ENCODE results near the gene MYH3. TPM values are rescaled to one million over a fixed set of nuclear protein-coding genes. Genes with fewer than 3 reads are reported as not detected.

MYH3 gene
- total RNA-seq, 1 experiment from 2014 or later: 2.9 TPM

DNA sequence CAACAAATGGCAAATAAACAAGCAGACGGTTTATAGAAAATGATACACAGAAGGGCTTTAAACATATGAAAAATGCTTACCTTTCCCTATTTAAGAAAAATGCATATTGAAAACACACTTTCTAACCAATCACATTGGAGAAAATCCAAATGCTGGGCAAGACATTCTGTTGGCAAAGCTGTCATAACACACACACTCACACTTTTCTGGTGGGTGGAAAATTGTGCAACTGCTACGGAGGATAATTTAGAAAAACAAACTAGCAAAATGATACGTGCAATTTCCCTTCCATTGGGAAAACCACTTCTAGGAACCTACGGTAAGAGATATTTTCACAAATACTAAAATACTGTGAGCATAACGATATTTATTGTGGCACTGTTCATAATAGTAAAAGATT is 9.8 kb upstream of the MYH3 start:
- no peak overlapping the region for H2BK5ac ChIP-seq (ENCODE audit: insufficient read length, low read length)
- H3T11ph ChIP-seq (ENCODE audit: low read length): no peak overlapping the region
- no peak overlapping the region for H3K9ac ChIP-seq (ENCODE audit: extremely low read depth, insufficient read length, low read length)
- Mint-ChIP-seq H3K9me3 (no peaks in the 10 kb centered on the region), H3K4me3 (no peak overlapping the region), H3K27ac (no peak overlapping the region; a peak in 1 of 7 replicates), H3K36me3 (ENCODE audit: insufficient read depth in 1 of 3, low read depth in 3 of 3) (no peaks in the 10 kb centered on the region; a peak in 1 of 7 replicates), H3K4me1 (no peaks in the 10 kb centered on the region), H3K27me3 (ENCODE audit: low read depth) (no peaks in the 10 kb centered on the region)
- H3K79me2 ChIP-seq (ENCODE audit: insufficient read depth, low read length): no peaks in the 10 kb centered on the region
- H2AFZ ChIP-seq (ENCODE audit: low read length): no peak overlapping the region
- no peak overlapping the region for H2AK5ac ChIP-seq (ENCODE audit: insufficient read length, low read length)
- no peak overlapping the region for H3K56ac ChIP-seq (ENCODE audit: insufficient read length, low read depth, low read length)
- H3K4me2 ChIP-seq (ENCODE audit: insufficient read depth, insufficient read length, low read length): no peak overlapping the region
- H4K5ac ChIP-seq (ENCODE audit: insufficient read length, low read depth, low read length): no peak overlapping the region
- DNase-seq: no peak
- H3K27ac ChIP-seq (ENCODE audit: insufficient read length, low read depth, low read length): no peak overlapping the region
- H3K23ac ChIP-seq (ENCODE audit: insufficient read length, low read depth, low read length): no peak overlapping the region
- H2BK20ac ChIP-seq (ENCODE audit: low read depth, low read length, poor library complexity, severe bottlenecking): no peak overlapping the region
- no peaks in the 10 kb centered on the region for H3K9me3 ChIP-seq (ENCODE audit: control insufficient read depth, low read depth, low read length)
- H4K91ac ChIP-seq (ENCODE audit: insufficient read length, low read depth, low read length): no peak overlapping the region
- H3K79me1 ChIP-seq (ENCODE audit: insufficient read depth, low read depth, low read length, poor library complexity, severe bottlenecking): no peaks in the 10 kb centered on the region
- WGBS (ENCODE audit: extremely low coverage, insufficient read length, low lambda C conversion rate): no CpG with 5 or more reads among the region's 5 CpGs
- H3K14ac ChIP-seq (ENCODE audit: insufficient read depth, low read length): no peak overlapping the region
- no peak overlapping the region for H3K4ac ChIP-seq (ENCODE audit: low read depth, low read length)
- H3K27me3 ChIP-seq (ENCODE audit: insufficient read depth, low read length): no peaks in the 10 kb centered on the region
- H2BK15ac ChIP-seq (ENCODE audit: low read depth, low read length): no peak overlapping the region
- H4K8ac ChIP-seq (replicated peaks; ENCODE audit: insufficient read length, low read depth, low read length): no peak overlapping the region
- TF ChIP-seq CTCF (conservative IDR thresholded peaks at IDR 0.05): no peak
- H3K18ac ChIP-seq (ENCODE audit: insufficient read length, low read depth, low read length): no peak overlapping the region
- no peak overlapping the region for H2BK120ac ChIP-seq (ENCODE audit: low read depth, low read length, poor library complexity, severe bottlenecking)
- no peaks in the 10 kb centered on the region for H3K4me1 ChIP-seq (ENCODE audit: insufficient read depth, low read length)
- no peak overlapping the region for H2BK12ac ChIP-seq (ENCODE audit: insufficient read length, low read depth, low read length)
- H4K20me1 ChIP-seq (ENCODE audit: control insufficient read depth, insufficient read depth, insufficient read length): no peaks in the 10 kb centered on the region
- H3K23me2 ChIP-seq (ENCODE audit: insufficient read length, low read depth, low read length, poor library complexity, severe bottlenecking): no peaks in the 10 kb centered on the region

Data from H9 (cell line).